IMR-90 (cell line): Measurements from ENCODE around the gene EMILIN2. TPM values are rescaled to one million over a fixed set of nuclear protein-coding genes. Genes with fewer than 3 reads are reported as not detected.

ENCODE experiments used
- ATAC-seq: fragments of 200-7000 bp; cut with Tn5 transposase; 2 replicates; pipeline ENCODE4 v1.9.1; 2020; ENCODE audit warnings: low read depth, mild to moderate bottlenecking, moderate library complexity
- BruUV-seq: library from RNA; stranded (reverse); fragments of 400-500 nt; replicated peaks from 2 replicates; lab custom pipeline; 2021; lab: Mats Ljungman, UMichigan
- CTCF ChIA-PET: fragments of 300-600 bp; formaldehyde crosslinking; extraction: SDS; loops from one replicate; lab custom pipeline; 2021; ENCODE audit warnings: antibody characterized with exemption; lab: Yijun Ruan, JAX
- POLR2A ChIA-PET: fragments of 300-600 bp; sonication (Branson Sonifier 250); formaldehyde crosslinking; loops from one replicate; lab custom pipeline; 2022; ENCODE audit warnings: antibody characterized with exemption; ENCODE audit not compliant: unreplicated experiment; lab: Charles Lee
- DNase-seq: peaks from one replicate; pipeline ENCODE4 v3.0.0; 2013
- H2AFZ ChIP-seq: replicated peaks from 2 replicates; pipeline ENCODE3; 2013; ENCODE audit warnings: low read length, mild to moderate bottlenecking; ENCODE audit not compliant: poor library complexity
- H2AK5ac ChIP-seq: 2 replicates; pipeline ENCODE4 v1.6.1; 2013; ENCODE audit warnings: low read depth, low read length, inconsistent platforms
- H2AK9ac ChIP-seq: replicated peaks from 2 replicates; pipeline ENCODE3; 2013; ENCODE audit warnings: mild to moderate bottlenecking, low read depth, low read length, moderate library complexity; ENCODE audit not compliant: poor library complexity
- H2BK120ac ChIP-seq: 2 replicates; pipeline ENCODE4 v1.6.1; 2013; ENCODE audit warnings: low read depth, low read length, inconsistent platforms
- H2BK15ac ChIP-seq: 3 replicates; pipeline ENCODE4 v1.6.1; 2013; ENCODE audit warnings: low read depth, low read length, inconsistent platforms
- H2BK20ac ChIP-seq: 2 replicates; pipeline ENCODE4 v1.6.1; 2013; ENCODE audit warnings: low read depth, mild to moderate bottlenecking, inconsistent platforms, low read length, moderate library complexity
- H2BK5ac ChIP-seq: 2 replicates; pipeline ENCODE4 v1.6.1; 2013; ENCODE audit warnings: mild to moderate bottlenecking, low read depth, low read length, inconsistent platforms; ENCODE audit not compliant: poor library complexity, severe bottlenecking
- H3K14ac ChIP-seq: replicated peaks from 2 replicates; pipeline ENCODE4 v1.6.1; 2013; ENCODE audit warnings: low read depth, low read length, inconsistent platforms
- H3K18ac ChIP-seq: 2 replicates; pipeline ENCODE4 v1.6.1; 2013; ENCODE audit warnings: low read depth, low read length, control low read depth
- H3K23ac ChIP-seq: 2 replicates; pipeline ENCODE4 v1.6.1; 2013; ENCODE audit warnings: low read depth, low read length, inconsistent platforms
- H3K27ac ChIP-seq: 2 replicates; pipeline ENCODE4 v1.5.1; 2013; ENCODE audit warnings: mild to moderate bottlenecking, control low read depth, low read length; ENCODE audit not compliant: insufficient read depth
- H3K27me3 ChIP-seq: 2 replicates; pipeline ENCODE4 v1.6.1; 2013; ENCODE audit warnings: low read length; ENCODE audit not compliant: control insufficient read depth, insufficient read depth
- H3K36me3 ChIP-seq: 2 replicates; pipeline ENCODE4 v1.6.1; 2013; ENCODE audit warnings: low read length, mixed read lengths; ENCODE audit not compliant: control insufficient read depth, insufficient read depth
- H3K4ac ChIP-seq: 2 replicates; pipeline ENCODE4 v1.6.1; 2013; ENCODE audit warnings: low read depth, low read length, inconsistent platforms
- H3K4me1 ChIP-seq: 2 replicates; pipeline ENCODE4 v1.6.1; 2013; ENCODE audit warnings: low read length, mixed read lengths; ENCODE audit not compliant: control insufficient read depth, insufficient read depth
- H3K4me2 ChIP-seq: 2 replicates; pipeline ENCODE4 v1.6.1; 2013; ENCODE audit warnings: low read depth, mild to moderate bottlenecking, control low read depth, low read length, moderate library complexity
- H3K4me3 ChIP-seq: 2 replicates; pipeline ENCODE4 v1.5.1; 2013; ENCODE audit warnings: low read depth, mild to moderate bottlenecking, control low read depth, low read length, moderate library complexity; ENCODE audit not compliant: insufficient read depth
- H3K56ac ChIP-seq: 2 replicates; pipeline ENCODE4 v1.6.1; 2013; ENCODE audit warnings: low read length, inconsistent platforms; ENCODE audit not compliant: insufficient read depth; ENCODE audit errors: extremely low read depth
- H3K79me1 ChIP-seq, 2 experiments: 2 replicates each; pipeline ENCODE4 v1.6.1; 2013; ENCODE audit warnings: low read length in 2 of 2, inconsistent platforms in 1 of 2, low read depth in 1 of 2
- H3K9ac ChIP-seq: 2 replicates; pipeline ENCODE4 v1.6.1; 2013; ENCODE audit warnings: low read depth, low read length, control low read depth
- H3K9me1 ChIP-seq: 2 replicates; pipeline ENCODE4 v1.6.1; 2013; ENCODE audit warnings: low read length, inconsistent platforms; ENCODE audit not compliant: insufficient read depth
- H3K9me3 ChIP-seq: 2 replicates; pipeline ENCODE4 v1.6.1; 2013; ENCODE audit warnings: low read length; ENCODE audit not compliant: control insufficient read depth, insufficient read depth
- H4K20me1 ChIP-seq: 2 replicates; pipeline ENCODE4 v1.6.1; 2013; ENCODE audit warnings: low read length, inconsistent platforms; ENCODE audit not compliant: insufficient read depth
- H4K5ac ChIP-seq: 2 replicates; pipeline ENCODE4 v1.6.1; 2013; ENCODE audit warnings: mild to moderate bottlenecking, low read depth, low read length, control low read depth
- H4K8ac ChIP-seq, 2 experiments: 2 replicates each; pipeline ENCODE4 v1.6.1; 2013; ENCODE audit warnings: low read depth in 2 of 2, low read length in 2 of 2, control low read depth in 1 of 2, inconsistent platforms in 1 of 2
- H4K91ac ChIP-seq: 2 replicates; pipeline ENCODE4 v1.6.1; 2013; ENCODE audit warnings: low read depth, low read length, inconsistent platforms; ENCODE audit not compliant: insufficient read depth
- RAD21 ChIP-seq: IDR thresholded peaks from 2 replicates; pipeline ENCODE4 v1.6.1; 2012; ENCODE audit warnings: low read length, improper control_type of control experiment
- WGBS, 2 experiments: methylation state at CpG; one replicate each; pipeline versions ENCODE4 v1.1.5 to v1.1.7; 2013; ENCODE audit warnings: missing lambda C conversion rate in 2 of 2; ENCODE audit not compliant: insufficient read length in 1 of 2; ENCODE audit errors: extremely low coverage in 2 of 2; 5-methylcytosine and 5-hydroxymethylcytosine counted together
- dilution Hi-C: fragments of 300-500 bp; cut with HindIII; formaldehyde crosslinking; loops from one replicate; pipeline ENCODE4 v1.14.3; 2018; ENCODE audit warnings: low sequenced_read_pairs; ENCODE audit not compliant: unreplicated experiment
- in situ Hi-C: fragments of 300-500 bp; cut with MboI; formaldehyde crosslinking; loops from 3 replicates; pipeline ENCODE4 v1.14.3; 2019; ENCODE audit warnings: low sequenced_read_pairs, inconsistent platforms, mixed read lengths
- intact Hi-C: fragments of 100-400 bp; cut with micrococcal nuclease; formaldehyde crosslinking; loops from 2 replicates; pipeline ENCODE4 v1.10.0; 2022
- polyA plus RNA-seq, 3 experiments: library from polyadenylated mRNA; depleted of rRNA; stranded (reverse); fragments of >200 nt; gene quantifications; 2 replicates each; pipeline ENCODE4 v1.2.3, GENCODE V29; 2012; ENCODE audit warnings: low replicate concordance in 1 of 3
- total RNA-seq: library from RNA; depleted of rRNA; stranded (reverse); fragments of >200 nt; gene quantifications from 2 replicates; pipeline ENCODE4 v1.2.3, GENCODE V29; 2012

The EMILIN2 gene
- total and polyA plus RNA-seq, 2 of the 4 experiments (the other 2 are of a cell fraction), result under 0.01 to 0.14 TPM

DNA sequence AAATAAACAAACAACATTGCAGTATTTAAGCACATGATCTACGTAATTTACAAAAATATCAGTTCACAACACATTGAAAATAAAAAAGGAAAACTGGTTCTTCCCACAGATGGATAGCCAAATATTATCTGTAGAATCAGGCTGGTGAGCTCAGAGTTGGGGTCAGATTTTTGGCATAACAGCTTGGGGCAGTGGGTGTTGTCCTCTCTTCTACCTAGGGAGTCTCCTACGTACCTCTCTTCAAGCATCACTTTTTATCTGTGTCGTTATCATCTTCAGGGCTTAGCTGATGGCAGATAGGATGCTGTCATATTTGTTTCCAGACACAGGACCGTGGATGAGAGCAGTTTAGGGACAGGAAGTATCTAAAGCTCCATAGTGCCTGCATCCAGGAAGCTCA, 46.2 kb downstream of the EMILIN2 start:
- no peak overlapping the region for H3K4ac ChIP-seq
- no peaks in the 10 kb centered on the region for H4K20me1 ChIP-seq
- no peaks in the 10 kb centered on the region; the same call in 1 of the 2 replicates for H3K9me1 ChIP-seq
- no peak overlapping the region for H2AFZ ChIP-seq
- H2BK20ac ChIP-seq, result no peak overlapping the region
- no peak overlapping the region for H3K4me2 ChIP-seq
- no peak overlapping the region for H3K4me3 ChIP-seq
- no peak overlapping the region for H3K9ac ChIP-seq
- no TSS peak for BruUV-seq
- no peak overlapping the region for H3K23ac ChIP-seq
- H2BK5ac ChIP-seq, result no peak overlapping the region
- intact Hi-C loops (no loop called here), in situ Hi-C loops (no loop called here), dilution Hi-C loops (no loop called here)
- no peak for TF ChIP-seq RAD21
- H3K4me1 ChIP-seq, result peaks cover 2% of the 10 kb centered on the region
- peaks cover 8% of the 10 kb centered on the region for H3K27me3 ChIP-seq
- H3K14ac ChIP-seq, result no peak overlapping the region
- no peaks in the 10 kb centered on the region for H3K36me3 ChIP-seq
- no peak overlapping the region for H2BK15ac ChIP-seq
- ChIA-PET CTCF (no interaction called here), POLR2A (no interaction called here)
- no peak overlapping the region for H4K8ac ChIP-seq
- peaks cover 6% of the 10 kb centered on the region; the same call in 1 of the 2 replicates for H3K9me3 ChIP-seq
- H2AK9ac ChIP-seq, result no peak overlapping the region
- H2AK5ac ChIP-seq, result no peak overlapping the region
- no peak for ATAC-seq
- no peak overlapping the region for H4K91ac ChIP-seq
- H3K27ac ChIP-seq, result no peak overlapping the region
- DNase-seq, result no peak
- no peak overlapping the region for H4K5ac ChIP-seq
- no peak overlapping the region for H3K56ac ChIP-seq
- no peak overlapping the region for H2BK120ac ChIP-seq
- H3K79me1 ChIP-seq, result no peaks in the 10 kb centered on the region
- 43% methylated on average over 1 of the region's 4 CpGs; no CpG with 5 or more reads in 1 of the 2 experiments for WGBS, 2 experiments
- no peak overlapping the region for H3K18ac ChIP-seq
